Amniotic stem cell (primary cell): Measurements from ENCODE around the gene PARP12.

Experiments used
- DNase-seq: peaks from one replicate; lab custom pipeline; 2025; lab: John Stamatoyannopoulos, UW

Gene PARP12

GRCh38 chr7:139991911-139992310 is 70.8 kb downstream of the PARP12 start:
- no peak for DNase-seq

GRCh38 chr7:139991269-139991666 is 71.5 kb downstream of the PARP12 start:
- DNase-seq, result no peak

GRCh38 chr7:139990571-139991268 is 72.0 kb downstream of the PARP12 start:
- DNase-seq, result no peak

- no peak for DNase-seq
Measured at GRCh38 chr7:139990142-139990535, 72.6 kb downstream of the PARP12 start.

GRCh38 chr7:139989366-139990141 is 73.2 kb downstream of the PARP12 start:
- no peak for DNase-seq

- no peak for DNase-seq
Measured at GRCh38 chr7:139987691-139988516, 74.8 kb downstream of the PARP12 start.

- no peak for DNase-seq
Measured at GRCh38 chr7:139985811-139986210, 76.9 kb downstream of the PARP12 start.

- no peak for DNase-seq
Measured at GRCh38 chr7:139984642-139985539, 77.9 kb downstream of the PARP12 start.

GRCh38 chr7:139982927-139983920 is 79.5 kb downstream of the PARP12 start:
- no peak for DNase-seq

GRCh38 chr7:139981511-139981895 is 81.2 kb downstream of the PARP12 start:
- no peak for DNase-seq

- no peak for DNase-seq
Measured at GRCh38 chr7:139976838-139977656, 85.7 kb downstream of the PARP12 start.

GRCh38 chr7:139976055-139976837 is 86.5 kb downstream of the PARP12 start:
- no peak for DNase-seq

- DNase-seq, result no peak
Measured at GRCh38 chr7:139974179-139974811, 88.5 kb downstream of the PARP12 start.
